Measurements from ENCODE around the gene ADAT2. TPM values are rescaled to one million over a fixed set of nuclear protein-coding genes. Genes with fewer than 3 reads are reported as not detected.

ADAT2 gene
- total and polyA plus RNA-seq, 2 donors (not counting 3 experiments of a cell fraction or from before 2014, with no cell fraction given) = 5.4 to 9.8 TPM

- H3K9me3 ChIP-seq (replicated peaks; ENCODE audit: control insufficient read depth, insufficient read depth, low read length) = no peaks in the 10 kb centered on the region
- intact Hi-C loops (cut with micrococcal nuclease) (no loop called here), dilution Hi-C loops (cut with MboI; ENCODE audit: extremely low pct_ligation_motif_present, low sequenced_read_pairs) (no loop called here)
- BruUV-seq (replicated peaks) = no TSS peak
- FAIRE-seq (no peak), DNase-seq (ENCODE audit: low read depth, low spot score) (peak; percentile 49)
- no peaks in the 10 kb centered on the region for H3K9me1 ChIP-seq (replicated peaks; ENCODE audit: control insufficient read depth, extremely low read depth, insufficient read depth, low read length)
- H3K9ac ChIP-seq (replicated peaks; ENCODE audit: extremely low read depth, insufficient read depth, low read length) = no peak overlapping the region
- H3K27ac ChIP-seq (ENCODE audit: insufficient read depth, low read depth, low read length) = no peak overlapping the region
- no peaks in the 10 kb centered on the region for H4K20me1 ChIP-seq (replicated peaks; ENCODE audit: control insufficient read depth, extremely low read depth, insufficient read depth, low read length)
- TF ChIP-seq GATA2 (IDR thresholded peaks at IDR 0.05; ENCODE audit: insufficient read depth, insufficient read length, low read depth, low read length) (no peak), POLR2A (IDR thresholded peaks at IDR 0.05; ENCODE audit: low read depth, low read length) (no peak), JUN (IDR thresholded peaks at IDR 0.05; ENCODE audit: borderline replicate concordance, insufficient read depth, insufficient read length, low read depth) (peak; percentile 43), MYC (IDR thresholded peaks at IDR 0.05; ENCODE audit: low read depth, low read length) (no peak)
- no peaks in the 10 kb centered on the region for H3K27me3 ChIP-seq (ENCODE audit: control insufficient read depth in 2 of 2, insufficient read depth in 2 of 2, low read length in 2 of 2)
- no peaks in the 10 kb centered on the region for H3K36me3 ChIP-seq (ENCODE audit: control insufficient read depth in 2 of 2, extremely low read depth in 1 of 2, insufficient read depth in 2 of 2, low read length in 2 of 2)
- CTCF ChIA-PET = interaction anchor here (0.8 to 1.5 kb wide), 4 partner anchors 17 to 704 kb away, joined by 3 to 5 read pairs (median 3); no protein-coding TSS in a partner anchor
- peaks cover 2% of the 10 kb centered on the region for H3K4me1 ChIP-seq (ENCODE audit: control insufficient read depth, extremely low read depth, insufficient read depth, low read length)
- no peaks in the 10 kb centered on the region for H3K79me2 ChIP-seq (ENCODE audit: control insufficient read depth, insufficient read depth, low read length)
- H3K4me3 ChIP-seq (replicated peaks in 1 of 3; ENCODE audit: insufficient read depth in 1 of 3, low read depth in 1 of 3, low read length in 3 of 3) = no peak overlapping the region
- no peak overlapping the region for H3K4me2 ChIP-seq (ENCODE audit: insufficient read depth, low read length)
- POLR2A ChIA-PET = no interaction called here
- H2AFZ ChIP-seq (ENCODE audit: low read depth, low read length) = no peak overlapping the region
These were observed 53.0 kb downstream of the ADAT2 start for GRCh38 chr6:143397227-143398222.

- no peak overlapping the region for H2AFZ ChIP-seq (ENCODE audit: low read depth, low read length)
- H3K4me2 ChIP-seq (ENCODE audit: insufficient read depth, low read length) = no peak overlapping the region
- FAIRE-seq = peak; percentile 40
- no peaks in the 10 kb centered on the region for H3K9me1 ChIP-seq (replicated peaks; ENCODE audit: control insufficient read depth, extremely low read depth, insufficient read depth, low read length)
- BruUV-seq (replicated peaks) = no TSS peak
- H3K27ac ChIP-seq (ENCODE audit: insufficient read depth, low read depth, low read length) = no peak overlapping the region
- intact Hi-C loops (cut with micrococcal nuclease) (no loop called here), dilution Hi-C loops (cut with MboI; ENCODE audit: extremely low pct_ligation_motif_present, low sequenced_read_pairs) (no loop called here)
- ChIA-PET CTCF (interaction anchor here (0.8 to 1.3 kb wide), 2 partner anchors 18 to 31 kb away, joined by 3 to 5 read pairs; no protein-coding TSS in a partner anchor), POLR2A (no interaction called here)
- no peak overlapping the region for H3K4me3 ChIP-seq (replicated peaks in 1 of 3; ENCODE audit: insufficient read depth in 1 of 3, low read depth in 1 of 3, low read length in 3 of 3)
- TF ChIP-seq MYC (IDR thresholded peaks at IDR 0.05; ENCODE audit: low read depth, low read length) (no peak), POLR2AphosphoS5 (IDR thresholded peaks at IDR 0.05; ENCODE audit: insufficient read depth, low read depth, low read length) (no peak), JUN (IDR thresholded peaks at IDR 0.05; ENCODE audit: borderline replicate concordance, insufficient read depth, insufficient read length, low read depth) (no peak), EZH2 (IDR thresholded peaks at IDR 0.05; ENCODE audit: borderline replicate concordance, low read depth, low read length, severe bottlenecking) (no peak), GATA2 (IDR thresholded peaks at IDR 0.05; ENCODE audit: insufficient read depth, insufficient read length, low read depth, low read length) (no peak)
- no peaks in the 10 kb centered on the region for H3K36me3 ChIP-seq (ENCODE audit: control insufficient read depth in 2 of 2, extremely low read depth in 1 of 2, insufficient read depth in 2 of 2, low read length in 2 of 2)
- no peaks in the 10 kb centered on the region for H3K79me2 ChIP-seq (ENCODE audit: control insufficient read depth, insufficient read depth, low read length)
- H3K9me3 ChIP-seq (replicated peaks; ENCODE audit: control insufficient read depth, insufficient read depth, low read length) = no peaks in the 10 kb centered on the region
- no peak for DNase-seq (ENCODE audit: low read depth, low spot score)
- peaks cover 2% of the 10 kb centered on the region for H3K4me1 ChIP-seq (ENCODE audit: control insufficient read depth, extremely low read depth, insufficient read depth, low read length)
- H3K27me3 ChIP-seq (ENCODE audit: control insufficient read depth in 2 of 2, insufficient read depth in 2 of 2, low read length in 2 of 2) = no peaks in the 10 kb centered on the region
- no peak overlapping the region for H3K9ac ChIP-seq (replicated peaks; ENCODE audit: extremely low read depth, insufficient read depth, low read length)
- H4K20me1 ChIP-seq (replicated peaks; ENCODE audit: control insufficient read depth, extremely low read depth, insufficient read depth, low read length) = no peaks in the 10 kb centered on the region
These were observed 53.8 kb downstream of the ADAT2 start for GRCh38 chr6:143396497-143397226.
